Stimulated activated CD8-positive, alpha-beta memory T cell treated with anti-CD3 and anti-CD28 coated beads, Interleukin-7, amount 100 ng/mL, for 4 hours (primary cell): ENCODE data around the gene ELF1.

Experiments used
- DNase-seq, 2 donors: peaks; one replicate each; pipeline ENCODE4 v3.0.0-alpha.2; 2020; ENCODE audit warnings: low read depth in 2 of 2

Gene ELF1

GRCh38 chr13:41006978-41007743 is 12.0 kb downstream of the ELF1 start:
- DNase-seq = no peak

GRCh38 chr13:41006306-41006705 is 12.8 kb downstream of the ELF1 start:
- DNase-seq = no peak

GRCh38 chr13:41005704-41006103 is 13.4 kb downstream of the ELF1 start:
- DNase-seq = no peak

- no peak for DNase-seq
These were observed 14.0 kb downstream of the ELF1 start for GRCh38 chr13:41004875-41005693.

- DNase-seq = no peak
These were observed 16.5 kb downstream of the ELF1 start for GRCh38 chr13:41002606-41003005.

GRCh38 chr13:41001695-41002094 is 17.4 kb downstream of the ELF1 start:
- no peak for DNase-seq

GRCh38 chr13:40999416-40999815 is 19.7 kb downstream of the ELF1 start:
- no peak for DNase-seq

GRCh38 chr13:40996426-40997092 is 22.6 kb downstream of the ELF1 start:
- no peak for DNase-seq

- no peak for DNase-seq
These were observed 23.1 kb downstream of the ELF1 start for GRCh38 chr13:40995997-40996396.

GRCh38 chr13:40994581-40995230 is 24.4 kb downstream of the ELF1 start:
- DNase-seq = no peak

- no peak for DNase-seq
These were observed 25.1 kb downstream of the ELF1 start for GRCh38 chr13:40993987-40994386.

- no peak for DNase-seq
These were observed 26.2 kb downstream of the ELF1 start for GRCh38 chr13:40992678-40993518.

GRCh38 chr13:40987606-40988280 is 31.4 kb downstream of the ELF1 start:
- DNase-seq = no peak

- DNase-seq = no peak
These were observed 32.8 kb downstream of the ELF1 start for GRCh38 chr13:40986101-40986856.

- no peak for DNase-seq
These were observed 33.6 kb downstream of the ELF1 start for GRCh38 chr13:40985381-40986100.

GRCh38 chr13:40984668-40985366 is 34.3 kb downstream of the ELF1 start:
- no peak for DNase-seq

- DNase-seq = no peak
These were observed 35.1 kb downstream of the ELF1 start for GRCh38 chr13:40983725-40984667.
